Measurements from ENCODE around the gene PDZD4. TPM values are rescaled to one million over a fixed set of nuclear protein-coding genes. Genes with fewer than 3 reads are reported as not detected.

The PDZD4 gene
- total RNA-seq, 1 experiment from 2014 or later: 1.8 TPM

GRCh38 chrX:153800746-153801145 lies 29.6 kb downstream of the PDZD4 start:
- no peak for DNase-seq
- Mint-ChIP-seq H3K4me3 (ENCODE audit: unreplicated experiment) (no peak overlapping the region), H3K4me1 (ENCODE audit: low read depth, unreplicated experiment) (no peaks in the 10 kb centered on the region), H3K27ac (ENCODE audit: unreplicated experiment) (no peak overlapping the region), H3K27me3 (ENCODE audit: insufficient read depth, unreplicated experiment) (no peaks in the 10 kb centered on the region), H3K9me3 (ENCODE audit: unreplicated experiment) (no peaks in the 10 kb centered on the region), H3K36me3 (ENCODE audit: insufficient read depth, unreplicated experiment) (peaks cover 5% of the 10 kb centered on the region)
- ChIA-PET CTCF (no interaction called here), POLR2A (no interaction called here)
- Histone ChIP-seq H3K36me3 (ENCODE audit: control insufficient read depth, insufficient read depth, low read length) (no peaks in the 10 kb centered on the region), H3K9me3 (no peaks in the 10 kb centered on the region), H3K4me1 (no peaks in the 10 kb centered on the region), H3K4me3 (ENCODE audit: low read depth, low read length) (no peak overlapping the region), H3K27me3 (replicated peaks; ENCODE audit: control insufficient read depth, insufficient read depth, low read length) (no peaks in the 10 kb centered on the region)
- TF ChIP-seq CTCF (IDR thresholded peaks at IDR 0.05; ENCODE audit: insufficient read depth in 1 of 2, low read depth in 1 of 2, low read length in 1 of 2, severe bottlenecking in 1 of 2, unreplicated experiment in 1 of 2): no peak
- BruUV-seq (replicated peaks): no TSS peak
- intact Hi-C loops (cut with micrococcal nuclease; ENCODE audit: unreplicated experiment): no loop called here

GRCh38 chrX:153800177-153800722 lies 30.1 kb downstream of the PDZD4 start:
- Mint-ChIP-seq H3K9me3 (ENCODE audit: unreplicated experiment) (no peaks in the 10 kb centered on the region), H3K4me3 (ENCODE audit: unreplicated experiment) (no peak overlapping the region), H3K36me3 (ENCODE audit: insufficient read depth, unreplicated experiment) (peaks cover 5% of the 10 kb centered on the region), H3K27ac (ENCODE audit: unreplicated experiment) (no peak overlapping the region), H3K4me1 (ENCODE audit: low read depth, unreplicated experiment) (no peaks in the 10 kb centered on the region), H3K27me3 (ENCODE audit: insufficient read depth, unreplicated experiment) (no peaks in the 10 kb centered on the region)
- H3K9me3 ChIP-seq: no peaks in the 10 kb centered on the region
- H3K4me3 ChIP-seq (ENCODE audit: low read depth, low read length): no peak overlapping the region
- TF ChIP-seq CTCF (IDR thresholded peaks at IDR 0.05; ENCODE audit: insufficient read depth in 1 of 2, low read depth in 1 of 2, low read length in 1 of 2, severe bottlenecking in 1 of 2, unreplicated experiment in 1 of 2): no peak
- no peak for DNase-seq
- ChIA-PET POLR2A (no interaction called here), CTCF (no interaction called here)
- no TSS peak for BruUV-seq (replicated peaks)
- intact Hi-C loops (cut with micrococcal nuclease; ENCODE audit: unreplicated experiment): no loop called here
- no peaks in the 10 kb centered on the region for H3K4me1 ChIP-seq
- no peaks in the 10 kb centered on the region for H3K27me3 ChIP-seq (replicated peaks; ENCODE audit: control insufficient read depth, insufficient read depth, low read length)
- H3K36me3 ChIP-seq (ENCODE audit: control insufficient read depth, insufficient read depth, low read length): no peaks in the 10 kb centered on the region

- no peaks in the 10 kb centered on the region for H3K9me3 ChIP-seq
These were observed 31.0 kb downstream of the PDZD4 start for GRCh38 chrX:153799326-153799725.

More at GRCh38 chrX:153799326-153799725, 31.0 kb downstream of the PDZD4 start:
- Histone ChIP-seq H3K27me3 (replicated peaks; ENCODE audit: control insufficient read depth, insufficient read depth, low read length) (no peaks in the 10 kb centered on the region), H3K36me3 (ENCODE audit: control insufficient read depth, insufficient read depth, low read length) (no peaks in the 10 kb centered on the region), H3K4me1 (no peaks in the 10 kb centered on the region), H3K4me3 (ENCODE audit: low read depth, low read length) (no peak overlapping the region)
- intact Hi-C loops (cut with micrococcal nuclease; ENCODE audit: unreplicated experiment): loop anchor here (10.0 kb wide), 1 partner anchor 125 kb away; the partner anchor contains the start of gene ARHGAP4
- DNase-seq: no peak
- Mint-ChIP-seq H3K27ac (ENCODE audit: unreplicated experiment) (no peak overlapping the region), H3K27me3 (ENCODE audit: insufficient read depth, unreplicated experiment) (no peaks in the 10 kb centered on the region), H3K4me1 (ENCODE audit: low read depth, unreplicated experiment) (no peaks in the 10 kb centered on the region), H3K9me3 (ENCODE audit: unreplicated experiment) (no peaks in the 10 kb centered on the region), H3K36me3 (ENCODE audit: insufficient read depth, unreplicated experiment) (peaks cover 7% of the 10 kb centered on the region), H3K4me3 (ENCODE audit: unreplicated experiment) (no peak overlapping the region)
- BruUV-seq (replicated peaks): no TSS peak
- ChIA-PET CTCF (no interaction called here), POLR2A (no interaction called here)
- no peak for TF ChIP-seq CTCF (IDR thresholded peaks at IDR 0.05; ENCODE audit: insufficient read depth in 1 of 2, low read depth in 1 of 2, low read length in 1 of 2, severe bottlenecking in 1 of 2, unreplicated experiment in 1 of 2)

All from Caco-2 (cell line).